ENCODE results near the gene EFNA2.
A peak's percentile ranks its signal among the peaks of the same experiment; 100 is the strongest.

The EFNA2 gene

GRCh38 chr19:1249298-1249989 is 36.2 kb upstream of the EFNA2 start:
- DNase-seq (ENCODE audit: low spot score) = peak; percentile 93

GRCh38 chr19:1249990-1250436 is 35.7 kb upstream of the EFNA2 start:
- DNase-seq (ENCODE audit: low spot score) = no peak

GRCh38 chr19:1250437-1251260 is 35.0 kb upstream of the EFNA2 start:
- DNase-seq (ENCODE audit: low spot score) = peak; percentile 52

GRCh38 chr19:1251330-1252220 is 34.1 kb upstream of the EFNA2 start:
- DNase-seq (ENCODE audit: low spot score) = peak; percentile 60

GRCh38 chr19:1252221-1252820 is 33.4 kb upstream of the EFNA2 start:
- DNase-seq (ENCODE audit: low spot score) = peak; percentile 83

GRCh38 chr19:1252821-1253513 is 32.7 kb upstream of the EFNA2 start:
- peak; percentile 82 for DNase-seq (ENCODE audit: low spot score)

- DNase-seq (ENCODE audit: low spot score) = no peak
Measured at GRCh38 chr19:1253514-1254080, 32.1 kb upstream of the EFNA2 start.

GRCh38 chr19:1254081-1254527 is 31.6 kb upstream of the EFNA2 start:
- no peak for DNase-seq (ENCODE audit: low spot score)

- no peak for DNase-seq (ENCODE audit: low spot score)
Measured at GRCh38 chr19:1254530-1255185, 31.0 kb upstream of the EFNA2 start.

- DNase-seq (ENCODE audit: low spot score) = no peak
Measured at GRCh38 chr19:1255186-1256161, 30.2 kb upstream of the EFNA2 start.

- DNase-seq (ENCODE audit: low spot score) = no peak
Measured at GRCh38 chr19:1256646-1257474, 28.8 kb upstream of the EFNA2 start.

GRCh38 chr19:1257475-1258162 is 28.1 kb upstream of the EFNA2 start:
- no peak for DNase-seq (ENCODE audit: low spot score)

- no peak for DNase-seq (ENCODE audit: low spot score)
Measured at GRCh38 chr19:1258163-1258492, 27.5 kb upstream of the EFNA2 start.

- DNase-seq (ENCODE audit: low spot score) = no peak
Measured at GRCh38 chr19:1258707-1259205, 26.9 kb upstream of the EFNA2 start.

GRCh38 chr19:1259206-1259875 is 26.3 kb upstream of the EFNA2 start:
- DNase-seq (ENCODE audit: low spot score) = peak; percentile 72

GRCh38 chr19:1259876-1260748 is 25.6 kb upstream of the EFNA2 start:
- DNase-seq (ENCODE audit: low spot score) = peak; percentile 56
